Panc1 (cell line): ENCODE measurements around the gene GGA2.

Experiments
- POLR2AphosphoS5 ChIP-seq: IDR thresholded peaks from 2 replicates; pipeline ENCODE4 v1.6.1; 2012; ENCODE audit warnings: mild to moderate bottlenecking, low read depth, low read length, moderate library complexity
- SIN3A ChIP-seq: IDR thresholded peaks from 2 replicates; pipeline ENCODE4 v1.6.1; 2012; ENCODE audit warnings: low read depth, mild to moderate bottlenecking, low read length, moderate library complexity, borderline replicate concordance; ENCODE audit not compliant: insufficient read depth
- TCF7L2 ChIP-seq: IDR thresholded peaks from 2 replicates; pipeline ENCODE4 v1.6.1; 2011; ENCODE audit warnings: mild to moderate bottlenecking, low read depth, low read length, inconsistent platforms
- TF ChIP-seq, protein P1 (sequence below): fragments of 450-650 bp; IDR thresholded peaks from 2 replicates; pipeline ENCODE4 v1.5.1; 2017; ENCODE audit warnings: mild to moderate bottlenecking
- TF ChIP-seq, protein P2 (sequence below), 2 experiments: IDR thresholded peaks; 2 replicates each; pipeline ENCODE4 v1.6.1; 2011 to 2012; ENCODE audit warnings: low read depth in 2 of 2, control low read depth in 1 of 2, low read length in 1 of 2, mild to moderate bottlenecking in 1 of 2, moderate library complexity in 1 of 2; ENCODE audit not compliant: insufficient read depth in 1 of 2

DNA sequence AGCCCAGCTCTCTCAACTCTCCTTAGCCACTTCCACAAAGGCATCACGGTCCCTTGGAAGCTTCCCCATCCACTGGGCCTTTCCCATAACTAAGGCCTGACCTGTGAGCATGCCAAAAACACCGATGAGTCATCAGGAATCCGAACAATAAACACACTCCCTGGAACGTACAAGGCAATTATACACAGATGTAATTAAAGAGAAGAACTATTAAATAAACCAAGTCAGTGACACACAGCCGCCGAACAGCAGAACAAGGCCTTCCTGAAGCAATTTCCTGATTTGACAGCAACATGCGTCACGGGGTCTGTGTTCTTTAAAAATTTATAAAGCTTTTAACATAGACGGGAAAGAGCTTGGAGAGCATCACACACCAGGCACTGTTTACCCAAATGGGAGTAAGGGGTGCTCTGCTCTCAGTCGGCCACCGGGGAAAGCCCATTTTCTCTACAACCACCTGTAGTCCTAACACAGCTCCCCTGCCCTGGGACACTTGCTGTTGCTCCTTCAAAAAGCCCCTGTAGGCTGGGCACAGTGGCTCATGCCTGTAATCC, 86.7 kb downstream of the GGA2 start:
- TF ChIP-seq, protein P1, sequence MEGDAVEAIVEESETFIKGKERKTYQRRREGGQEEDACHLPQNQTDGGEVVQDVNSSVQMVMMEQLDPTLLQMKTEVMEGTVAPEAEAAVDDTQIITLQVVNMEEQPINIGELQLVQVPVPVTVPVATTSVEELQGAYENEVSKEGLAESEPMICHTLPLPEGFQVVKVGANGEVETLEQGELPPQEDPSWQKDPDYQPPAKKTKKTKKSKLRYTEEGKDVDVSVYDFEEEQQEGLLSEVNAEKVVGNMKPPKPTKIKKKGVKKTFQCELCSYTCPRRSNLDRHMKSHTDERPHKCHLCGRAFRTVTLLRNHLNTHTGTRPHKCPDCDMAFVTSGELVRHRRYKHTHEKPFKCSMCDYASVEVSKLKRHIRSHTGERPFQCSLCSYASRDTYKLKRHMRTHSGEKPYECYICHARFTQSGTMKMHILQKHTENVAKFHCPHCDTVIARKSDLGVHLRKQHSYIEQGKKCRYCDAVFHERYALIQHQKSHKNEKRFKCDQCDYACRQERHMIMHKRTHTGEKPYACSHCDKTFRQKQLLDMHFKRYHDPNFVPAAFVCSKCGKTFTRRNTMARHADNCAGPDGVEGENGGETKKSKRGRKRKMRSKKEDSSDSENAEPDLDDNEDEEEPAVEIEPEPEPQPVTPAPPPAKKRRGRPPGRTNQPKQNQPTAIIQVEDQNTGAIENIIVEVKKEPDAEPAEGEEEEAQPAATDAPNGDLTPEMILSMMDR, result no peak
- TF ChIP-seq, protein P2, sequence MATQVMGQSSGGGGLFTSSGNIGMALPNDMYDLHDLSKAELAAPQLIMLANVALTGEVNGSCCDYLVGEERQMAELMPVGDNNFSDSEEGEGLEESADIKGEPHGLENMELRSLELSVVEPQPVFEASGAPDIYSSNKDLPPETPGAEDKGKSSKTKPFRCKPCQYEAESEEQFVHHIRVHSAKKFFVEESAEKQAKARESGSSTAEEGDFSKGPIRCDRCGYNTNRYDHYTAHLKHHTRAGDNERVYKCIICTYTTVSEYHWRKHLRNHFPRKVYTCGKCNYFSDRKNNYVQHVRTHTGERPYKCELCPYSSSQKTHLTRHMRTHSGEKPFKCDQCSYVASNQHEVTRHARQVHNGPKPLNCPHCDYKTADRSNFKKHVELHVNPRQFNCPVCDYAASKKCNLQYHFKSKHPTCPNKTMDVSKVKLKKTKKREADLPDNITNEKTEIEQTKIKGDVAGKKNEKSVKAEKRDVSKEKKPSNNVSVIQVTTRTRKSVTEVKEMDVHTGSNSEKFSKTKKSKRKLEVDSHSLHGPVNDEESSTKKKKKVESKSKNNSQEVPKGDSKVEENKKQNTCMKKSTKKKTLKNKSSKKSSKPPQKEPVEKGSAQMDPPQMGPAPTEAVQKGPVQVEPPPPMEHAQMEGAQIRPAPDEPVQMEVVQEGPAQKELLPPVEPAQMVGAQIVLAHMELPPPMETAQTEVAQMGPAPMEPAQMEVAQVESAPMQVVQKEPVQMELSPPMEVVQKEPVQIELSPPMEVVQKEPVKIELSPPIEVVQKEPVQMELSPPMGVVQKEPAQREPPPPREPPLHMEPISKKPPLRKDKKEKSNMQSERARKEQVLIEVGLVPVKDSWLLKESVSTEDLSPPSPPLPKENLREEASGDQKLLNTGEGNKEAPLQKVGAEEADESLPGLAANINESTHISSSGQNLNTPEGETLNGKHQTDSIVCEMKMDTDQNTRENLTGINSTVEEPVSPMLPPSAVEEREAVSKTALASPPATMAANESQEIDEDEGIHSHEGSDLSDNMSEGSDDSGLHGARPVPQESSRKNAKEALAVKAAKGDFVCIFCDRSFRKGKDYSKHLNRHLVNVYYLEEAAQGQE (IDR thresholded peaks at IDR 0.05; ENCODE audit: insufficient read depth in 1 of 2, low read depth in 2 of 2, low read length in 1 of 2), result no peak
- TF ChIP-seq POLR2AphosphoS5 (peak; percentile 92; the same call in 1 of the 2 replicates), TCF7L2 (peak; percentile 84), SIN3A (no peak)
